ENCODE measurements around the gene MAU2. TPM values are rescaled to one million over a fixed set of nuclear protein-coding genes. Genes with fewer than 3 reads are reported as not detected.
"Not testable (repeated sequence)": the region's sequence is repeated elsewhere in the genome, so short reads cannot be mapped to it uniquely, and the experiment has no call there.

The MAU2 gene
- total RNA-seq, 1 experiment from 2014 or later, result 24.3 TPM

DNA sequence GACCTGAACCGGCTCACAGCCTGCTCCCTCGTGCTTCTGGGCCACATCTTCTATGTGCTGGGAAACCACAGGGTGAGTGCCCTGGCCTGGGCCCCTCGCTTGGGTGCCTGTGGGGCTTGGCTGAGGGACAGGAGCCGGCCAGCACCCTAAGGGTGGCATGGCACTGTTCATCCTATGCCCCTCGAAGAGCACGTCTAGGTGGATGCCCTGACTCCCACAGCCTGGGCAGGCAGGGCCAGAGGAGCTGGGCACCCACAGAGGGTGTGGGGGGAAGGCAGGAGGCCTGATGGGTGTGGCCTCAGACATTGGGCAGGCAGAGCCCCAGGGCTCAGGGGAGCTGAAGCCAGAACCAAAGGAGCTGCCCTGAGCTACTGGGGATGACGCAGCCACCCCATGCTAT, 28.7 kb downstream of the MAU2 start:
- Histone ChIP-seq H3K9me3 (replicated peaks) (no peaks in the 10 kb centered on the region), H3K27ac (no peak overlapping the region), H3K36me3 (peaks cover 20% of the 10 kb centered on the region), H3K4me3 (no peak overlapping the region), H3K4me1 (no peaks in the 10 kb centered on the region), H3K27me3 (no peaks in the 10 kb centered on the region)
- DNase-seq, result no peak

DNA sequence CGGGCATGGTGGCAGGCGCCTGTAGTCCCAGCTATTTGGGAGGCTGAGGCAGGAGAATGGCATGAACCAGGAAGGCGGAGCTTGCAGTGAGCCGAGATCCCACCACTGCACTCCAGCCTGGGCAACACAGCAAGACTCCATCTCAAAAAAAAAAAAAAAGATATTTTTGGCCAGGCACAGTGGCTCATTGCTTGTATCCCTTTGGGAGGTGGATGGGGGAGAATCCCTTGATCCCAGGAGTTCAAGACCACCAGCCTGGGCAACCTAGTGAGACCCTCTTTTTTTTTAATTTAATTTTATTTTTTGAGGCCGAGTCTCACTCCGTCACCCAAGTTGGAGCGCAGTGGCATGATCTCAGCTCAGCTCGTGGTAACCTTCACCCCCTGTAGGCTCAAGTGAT, 30.1 kb downstream of the MAU2 start:
- not testable (repeated sequence) for H3K4me3 ChIP-seq; H3K27ac ChIP-seq; H3K27me3 ChIP-seq; H3K4me1 ChIP-seq; DNase-seq; H3K9me3 ChIP-seq (replicated peaks)
- H3K36me3 ChIP-seq, result peaks cover 15% of the 10 kb centered on the region

DNA sequence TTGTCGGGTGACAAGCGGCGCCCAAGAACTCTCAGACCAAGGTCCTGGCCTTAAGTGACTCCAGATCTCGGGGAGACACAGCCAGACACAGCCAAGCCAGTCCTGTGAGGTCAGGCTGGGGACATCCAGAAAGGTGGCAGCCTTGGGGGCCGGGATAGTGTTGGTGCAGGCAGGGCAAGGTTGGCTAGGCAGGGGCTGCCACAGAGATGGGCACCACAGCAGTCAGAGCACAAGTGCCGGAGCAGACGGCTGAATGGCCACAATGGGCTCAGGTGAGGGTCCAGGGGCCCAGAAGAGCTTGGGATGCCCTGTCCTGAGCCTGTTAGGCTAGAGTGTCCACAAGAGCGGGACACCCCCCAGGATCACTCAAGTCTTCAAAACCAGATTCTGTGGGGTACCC, 32.2 kb downstream of the MAU2 start:
- H3K4me3 ChIP-seq, result no peak overlapping the region

DNA sequence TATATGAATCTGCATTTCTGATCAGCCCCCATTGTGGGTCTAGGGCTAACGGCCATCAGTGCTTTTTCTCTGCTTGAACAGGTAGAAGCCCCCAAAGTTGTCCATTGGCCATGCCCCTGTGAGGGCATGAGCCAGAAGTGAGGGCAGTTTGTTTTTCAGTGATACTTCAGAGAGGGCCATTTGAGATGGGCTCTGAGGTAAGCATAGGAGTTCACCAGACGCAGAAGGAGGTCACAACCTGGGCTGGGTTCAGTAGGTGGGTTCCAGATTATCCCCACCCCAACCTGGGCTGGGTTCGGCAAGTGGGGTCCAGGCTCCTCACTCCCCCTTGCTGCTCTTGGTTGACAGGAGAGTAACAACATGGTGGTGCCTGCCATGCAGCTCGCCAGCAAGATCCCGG, 33.4 kb downstream of the MAU2 start:
- Histone ChIP-seq H3K27me3 (no peaks in the 10 kb centered on the region), H3K36me3 (peaks cover 15% of the 10 kb centered on the region), H3K27ac (no peak overlapping the region), H3K9me3 (replicated peaks) (no peaks in the 10 kb centered on the region), H3K4me3 (no peak overlapping the region), H3K4me1 (no peaks in the 10 kb centered on the region)
- no peak for DNase-seq

More for the DNA sequence above, 32.2 kb downstream of the MAU2 start:
- DNase-seq, result no peak
- Histone ChIP-seq H3K4me1 (no peaks in the 10 kb centered on the region), H3K9me3 (replicated peaks) (no peaks in the 10 kb centered on the region), H3K36me3 (peaks cover 18% of the 10 kb centered on the region), H3K27ac (no peak overlapping the region), H3K27me3 (no peaks in the 10 kb centered on the region)

DNA sequence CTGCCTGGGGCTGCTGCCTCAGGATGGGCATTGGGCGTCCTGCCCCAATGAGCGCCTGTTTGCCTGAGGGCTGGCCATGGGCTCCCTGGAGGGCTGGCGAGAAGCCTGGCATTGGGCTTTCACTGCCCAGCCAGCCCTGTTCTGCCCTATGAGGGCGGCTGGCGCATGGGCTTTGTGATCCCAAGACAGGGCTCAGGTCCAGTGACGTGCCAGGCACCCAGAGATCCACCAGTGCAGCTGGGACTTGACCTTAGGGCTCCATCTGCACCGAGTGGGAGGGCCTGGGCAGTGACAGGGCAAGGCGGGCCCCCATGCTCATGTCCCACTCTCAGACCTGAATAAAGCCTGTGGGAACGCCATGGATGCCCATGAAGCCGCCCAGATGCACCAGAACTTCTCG, 34.3 kb downstream of the MAU2 start:
- Histone ChIP-seq H3K27me3 (no peaks in the 10 kb centered on the region), H3K9me3 (replicated peaks) (no peaks in the 10 kb centered on the region), H3K4me3 (no peak overlapping the region), H3K36me3 (peaks cover 9% of the 10 kb centered on the region), H3K4me1 (no peaks in the 10 kb centered on the region), H3K27ac (no peak overlapping the region)
- no peak for DNase-seq

DNA sequence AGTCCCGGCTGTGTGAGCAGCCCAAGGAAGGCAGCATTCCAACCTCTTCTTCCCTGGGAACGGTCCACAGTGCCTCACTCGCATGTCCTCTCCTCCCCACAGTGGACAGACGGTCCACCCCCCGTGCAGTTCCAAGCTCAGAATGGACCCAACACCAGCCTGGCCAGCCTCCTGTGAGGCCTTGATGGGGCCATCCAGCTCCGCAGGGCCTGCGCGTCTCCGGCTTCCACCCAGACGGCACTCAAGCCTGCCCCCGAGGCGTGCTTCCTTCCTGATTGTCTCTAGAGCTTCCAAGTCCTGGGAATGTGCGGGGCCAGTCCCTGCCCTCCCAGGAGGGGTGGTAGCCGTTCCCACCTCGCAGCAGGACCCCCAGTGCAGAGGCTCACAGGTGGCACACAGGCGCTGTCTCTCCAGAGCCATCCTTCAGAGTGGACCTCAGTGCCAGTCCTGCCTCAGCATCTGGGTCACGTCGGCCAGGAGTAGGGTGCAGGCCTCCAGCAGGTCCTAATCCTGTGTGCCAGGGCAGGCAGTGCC, 35.0 kb downstream of the MAU2 start:
- no peaks in the 10 kb centered on the region for H3K4me1 ChIP-seq

DNA sequence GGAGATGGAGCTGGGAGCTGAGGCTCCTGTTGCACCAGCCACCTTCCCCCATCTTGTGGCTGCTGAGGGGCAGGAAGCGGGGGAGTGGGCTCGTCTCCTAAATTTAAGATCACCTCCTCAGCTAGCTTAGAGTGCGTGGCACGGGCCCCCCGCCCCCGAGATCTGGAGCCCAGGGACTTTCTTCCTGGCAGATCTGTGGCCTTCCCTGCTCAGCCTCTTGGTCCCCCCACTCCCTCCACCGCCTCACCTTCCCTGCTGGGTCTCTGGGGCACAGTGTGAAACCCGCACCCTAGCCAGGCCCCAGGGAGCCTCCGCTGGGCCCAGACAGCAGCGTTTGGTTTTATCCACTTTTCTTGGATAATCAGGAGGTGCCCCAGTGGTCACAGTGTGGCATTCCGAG, 35.9 kb downstream of the MAU2 start:
- Histone ChIP-seq H3K27ac (no peak overlapping the region), H3K9me3 (replicated peaks) (no peaks in the 10 kb centered on the region), H3K36me3 (peaks cover 8% of the 10 kb centered on the region), H3K4me3 (no peak overlapping the region), H3K27me3 (no peaks in the 10 kb centered on the region), H3K4me1 (no peaks in the 10 kb centered on the region)
- DNase-seq, result no peak

More for the DNA sequence above, 35.0 kb downstream of the MAU2 start:
- Histone ChIP-seq H3K36me3 (peaks cover 9% of the 10 kb centered on the region), H3K27ac (no peak overlapping the region), H3K27me3 (no peaks in the 10 kb centered on the region), H3K9me3 (replicated peaks) (no peaks in the 10 kb centered on the region), H3K4me3 (no peak overlapping the region)
- no peak for DNase-seq

DNA sequence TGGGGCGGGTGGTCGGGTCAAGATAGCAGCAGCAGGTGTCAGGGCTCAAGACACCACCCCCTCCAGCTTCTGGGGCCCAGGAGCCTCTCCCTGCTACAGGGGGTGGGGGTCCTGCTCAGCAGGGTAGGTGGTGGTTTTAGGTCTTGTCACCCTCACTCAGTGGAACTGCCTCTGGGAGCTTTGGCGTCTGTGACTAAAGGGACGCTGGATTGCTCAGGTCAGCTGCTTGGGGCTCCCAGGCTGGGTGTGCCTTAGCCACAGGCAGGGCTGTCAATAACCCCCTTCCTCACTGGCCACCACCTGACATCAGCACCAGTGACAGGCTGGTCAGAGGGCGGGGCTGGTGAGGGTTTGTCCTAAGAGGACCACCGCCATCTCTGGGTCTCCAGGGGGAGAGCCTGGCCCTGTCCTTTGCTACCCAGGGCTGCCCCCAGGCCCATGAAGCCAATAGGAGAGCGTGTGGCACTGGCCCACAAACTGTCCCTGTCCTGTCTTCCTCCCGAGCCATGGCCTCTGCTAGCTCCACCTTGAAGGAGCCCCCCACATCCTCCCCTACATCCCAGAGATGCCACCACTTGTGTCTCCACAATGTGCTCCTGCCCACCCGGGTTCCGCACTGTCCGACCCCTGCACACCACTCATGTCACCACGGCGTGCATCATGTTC, 36.4 kb downstream of the MAU2 start:
- peak in 1 of 2 experiments; percentile 21 for DNase-seq

DNA sequence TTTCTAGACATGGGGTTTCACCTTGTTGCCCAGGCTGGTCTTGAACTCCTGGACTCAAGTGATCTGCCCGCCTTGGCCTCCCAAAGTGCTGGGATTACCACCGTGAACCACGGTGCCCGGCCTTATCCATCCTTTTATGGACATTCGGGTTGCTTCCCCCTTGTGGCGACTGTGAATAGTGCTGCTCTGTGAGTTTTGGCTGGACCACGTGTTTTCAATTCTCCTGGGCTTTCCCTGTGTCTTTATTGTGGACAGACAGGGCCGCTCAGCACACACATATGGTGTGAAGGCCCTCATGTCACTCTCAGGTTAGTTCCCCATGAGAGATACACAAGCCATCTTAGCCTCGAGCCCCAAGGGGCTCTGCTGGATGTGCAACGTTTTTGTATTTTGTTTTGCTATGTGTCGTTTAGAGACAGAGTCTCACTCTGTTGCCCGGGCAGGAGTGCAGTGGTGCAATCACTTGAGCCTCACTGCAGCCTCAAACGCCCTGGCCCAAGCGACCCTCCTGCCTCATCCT, 40.5 kb downstream of the MAU2 start:
- H3K36me3 ChIP-seq, result peaks cover 2% of the 10 kb centered on the region; the same call in 1 of the 2 replicates
- DNase-seq, result peak; percentile 87 to 95
- no peaks in the 10 kb centered on the region for H3K27me3 ChIP-seq
- no peak overlapping the region for H3K27ac ChIP-seq
- no peak overlapping the region for H3K4me3 ChIP-seq
- no peaks in the 10 kb centered on the region for H3K9me3 ChIP-seq (replicated peaks)
- H3K4me1 ChIP-seq, result peaks cover 4% of the 10 kb centered on the region; the same call in 1 of the 2 replicates

More for the DNA sequence above, 36.4 kb downstream of the MAU2 start:
- no peaks in the 10 kb centered on the region for H3K9me3 ChIP-seq (replicated peaks)
- H3K27ac ChIP-seq, result no peak overlapping the region
- H3K36me3 ChIP-seq, result peaks cover 6% of the 10 kb centered on the region
- H3K4me1 ChIP-seq, result no peaks in the 10 kb centered on the region
- H3K27me3 ChIP-seq, result no peaks in the 10 kb centered on the region
- no peak overlapping the region for H3K4me3 ChIP-seq

DNA sequence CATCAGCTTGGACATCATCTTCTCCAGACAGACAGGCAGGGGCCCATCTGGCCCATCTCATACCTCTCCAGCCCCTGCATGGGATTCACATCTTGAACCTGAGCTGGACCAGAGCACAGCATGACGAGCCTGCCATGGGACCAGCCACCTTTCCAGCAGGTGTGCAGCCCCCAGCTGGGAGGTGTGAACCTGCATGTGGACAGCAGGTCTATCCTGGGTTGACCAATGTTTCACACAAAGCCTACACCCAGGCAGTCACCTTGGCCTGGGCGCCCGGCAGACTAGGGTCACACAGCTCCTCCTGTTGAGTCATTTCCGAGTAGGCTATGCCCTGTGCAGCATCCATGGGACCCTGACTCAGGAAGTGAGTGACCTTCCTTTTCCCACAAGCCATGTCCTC, 41.4 kb downstream of the MAU2 start:
- no peaks in the 10 kb centered on the region for H3K36me3 ChIP-seq
- H3K9me3 ChIP-seq (replicated peaks), result no peaks in the 10 kb centered on the region
- no peak overlapping the region for H3K27ac ChIP-seq
- no peak for DNase-seq
- H3K4me3 ChIP-seq, result no peak overlapping the region
- no peaks in the 10 kb centered on the region for H3K27me3 ChIP-seq
- H3K4me1 ChIP-seq, result peaks cover 4% of the 10 kb centered on the region; the same call in 1 of the 2 replicates

DNA sequence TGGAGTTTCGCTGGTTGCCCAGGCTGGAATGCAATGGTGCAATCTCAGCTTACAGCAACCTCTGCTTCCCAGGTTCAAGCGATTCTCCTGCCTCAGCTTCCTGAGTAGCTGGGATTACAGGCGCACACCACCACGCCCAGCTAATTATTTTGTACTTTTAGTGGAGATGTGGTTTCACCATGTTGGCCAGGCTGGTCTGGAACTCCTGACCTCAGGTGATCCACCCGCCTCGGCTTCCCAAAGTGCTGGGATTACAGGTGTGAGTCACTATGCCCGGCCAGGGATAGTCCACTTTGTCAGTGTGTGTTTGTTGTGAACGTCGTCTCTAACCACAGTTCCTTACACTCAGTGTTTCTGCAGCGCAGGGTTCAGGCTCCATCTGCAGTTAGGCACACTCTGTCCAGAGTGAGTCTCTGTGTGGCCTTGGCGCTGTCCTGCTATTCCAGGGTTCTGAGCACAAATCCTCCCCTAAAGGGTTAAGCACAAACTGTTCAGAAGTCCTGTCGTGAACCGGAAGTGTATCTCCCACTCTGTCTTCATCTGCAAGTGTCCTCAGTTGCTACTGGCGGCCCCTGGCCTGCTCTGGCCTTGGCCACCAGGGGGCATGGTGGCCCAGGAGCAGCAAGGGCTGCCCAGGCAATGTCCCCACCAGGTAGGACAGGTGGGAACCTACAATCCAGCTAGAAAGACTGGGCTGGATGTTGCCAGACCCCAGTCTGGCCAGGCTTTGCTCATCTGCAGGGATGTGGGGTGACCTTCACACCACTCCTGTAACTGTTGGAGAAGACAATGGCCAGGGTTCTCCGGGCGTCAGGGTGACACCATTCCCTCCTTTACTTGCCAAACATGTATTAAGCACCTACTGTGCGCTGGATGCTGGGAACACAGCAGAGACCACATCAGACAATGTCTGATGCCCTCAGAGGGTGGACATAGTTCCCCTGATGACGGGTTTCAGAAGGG, 46.1 kb downstream of the MAU2 start:
- Histone ChIP-seq H3K36me3 (no peaks in the 10 kb centered on the region), H3K4me3 (no peak overlapping the region), H3K4me1 (peaks cover 4% of the 10 kb centered on the region; the same call in 1 of the 2 replicates), H3K27me3 (no peaks in the 10 kb centered on the region), H3K9me3 (replicated peaks) (no peaks in the 10 kb centered on the region), H3K27ac (no peak overlapping the region)
- peak; percentile 78 to 89 for DNase-seq

DNA sequence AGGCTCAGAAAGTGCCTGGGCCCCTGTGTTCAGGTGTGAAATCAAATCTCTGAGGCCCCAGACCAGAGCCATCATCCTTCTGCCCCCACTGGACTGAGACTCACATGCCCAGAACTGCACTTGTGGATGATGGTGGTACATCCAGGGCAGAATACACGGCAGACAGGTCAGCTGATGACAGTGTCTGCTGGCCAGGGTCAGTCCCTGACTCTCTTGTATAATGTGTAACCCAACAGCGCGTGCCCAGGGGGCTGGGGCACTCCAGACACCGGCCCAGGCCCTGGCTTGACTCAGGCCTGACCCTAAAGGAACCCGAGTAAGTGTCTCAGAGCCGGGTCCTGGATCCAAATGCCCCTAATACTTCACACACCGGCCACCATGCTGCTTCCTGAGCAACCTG, 47.5 kb downstream of the MAU2 start:
- H3K4me3 ChIP-seq, result no peak overlapping the region
- no peaks in the 10 kb centered on the region for H3K36me3 ChIP-seq
- no peaks in the 10 kb centered on the region for H3K9me3 ChIP-seq (replicated peaks)
- peaks cover 4% of the 10 kb centered on the region; the same call in 1 of the 2 replicates for H3K4me1 ChIP-seq
- DNase-seq, result no peak
- no peak overlapping the region for H3K27ac ChIP-seq
- H3K27me3 ChIP-seq, result no peaks in the 10 kb centered on the region

DNA sequence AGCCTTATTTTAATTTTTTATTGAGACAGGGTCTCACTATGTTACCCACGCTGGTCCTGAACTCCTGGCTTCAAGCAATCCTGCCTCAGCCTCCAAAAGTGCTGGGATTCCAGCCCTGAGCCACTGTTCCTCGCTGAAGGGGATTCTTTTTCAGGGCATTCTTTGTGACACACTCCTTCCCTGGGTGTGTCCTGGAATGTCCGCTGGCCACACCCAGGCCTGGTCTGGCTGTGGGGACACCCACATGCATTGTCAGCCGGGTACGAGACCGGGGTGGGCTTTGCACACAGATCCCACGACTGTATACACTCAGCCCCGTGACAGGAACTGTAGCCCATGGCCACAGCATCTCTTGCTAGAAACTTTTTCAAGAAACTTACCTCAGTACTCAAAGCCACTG, 50.4 kb downstream of the MAU2 start:
- DNase-seq, result no peak
- H3K4me3 ChIP-seq, result no peak overlapping the region
- H3K36me3 ChIP-seq, result no peaks in the 10 kb centered on the region
- no peaks in the 10 kb centered on the region for H3K4me1 ChIP-seq
- no peaks in the 10 kb centered on the region for H3K27me3 ChIP-seq
- no peaks in the 10 kb centered on the region for H3K9me3 ChIP-seq (replicated peaks)
- H3K27ac ChIP-seq, result no peak overlapping the region

DNA sequence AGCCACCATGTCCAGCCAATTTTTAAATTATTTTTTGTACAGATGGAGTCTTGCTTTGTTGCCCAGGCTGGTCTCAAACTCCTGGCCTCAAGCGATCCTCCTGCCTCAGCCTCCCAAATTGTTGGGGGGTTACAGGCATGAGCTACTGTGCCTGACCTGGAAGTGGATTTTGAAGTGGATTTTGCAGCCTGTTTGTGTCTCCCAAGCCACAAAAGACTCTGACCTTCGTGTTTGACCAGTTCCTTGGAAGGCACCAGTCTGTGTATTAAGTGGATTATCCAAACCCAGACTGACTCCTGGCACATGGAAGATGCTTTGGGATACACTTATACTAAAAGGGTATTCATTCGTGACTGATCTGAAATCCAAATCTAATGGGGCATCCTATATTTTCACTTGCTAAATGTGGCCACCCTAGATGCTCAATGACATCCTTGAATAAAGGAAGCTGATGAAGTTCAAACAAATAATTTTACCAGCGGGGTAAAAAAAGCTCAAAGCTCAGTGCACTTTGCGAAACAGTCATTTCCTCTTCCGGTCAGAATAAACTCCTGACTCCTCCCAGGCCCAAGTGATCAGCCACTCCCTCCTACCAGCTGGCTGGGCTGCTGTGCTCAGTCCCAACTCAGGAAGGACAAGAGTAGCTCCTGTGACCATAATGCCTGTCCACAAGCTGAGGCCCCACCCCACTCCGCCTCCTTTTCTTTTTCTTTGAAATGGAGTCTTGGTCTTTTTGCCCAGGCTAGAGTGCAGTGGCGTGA, 52.2 kb downstream of the MAU2 start:
- no peak overlapping the region for H3K27ac ChIP-seq
- no peaks in the 10 kb centered on the region for H3K36me3 ChIP-seq
- H3K4me3 ChIP-seq, result peak overlapping the region; percentile 49
- no peaks in the 10 kb centered on the region for H3K4me1 ChIP-seq
- no peaks in the 10 kb centered on the region for H3K27me3 ChIP-seq
- peak; percentile 70 to 78 for DNase-seq
- H3K9me3 ChIP-seq (replicated peaks), result no peaks in the 10 kb centered on the region

Measured in SJCRH30 (cell line).